PC-9 (cell line): Measurements from ENCODE around the gene EIF5.

Experiments
- CTCF ChIP-seq: fragments of 200-600 bp; sonication (generic); conservative IDR thresholded peaks from 2 replicates; pipeline ENCODE4 v1.6.1; 2017; ENCODE audit warnings: mixed run types, antibody characterized with exemption, mild to moderate bottlenecking, moderate library complexity
- EZH2 ChIP-seq: fragments of 200-600 bp; sonication (generic); IDR thresholded peaks from 2 replicates; pipeline ENCODE4 v1.8.0; 2017; ENCODE audit warnings: antibody characterized with exemption, low read depth

GRCh38 chr14:103339561-103339960 is 5.5 kb downstream of the EIF5 start:
- TF ChIP-seq CTCF: no peak
- no peak for TF ChIP-seq EZH2
